H1 (cell line): ENCODE measurements around the gene VWA5A. TPM values are rescaled to one million over a fixed set of nuclear protein-coding genes. Genes with fewer than 3 reads are reported as not detected.
A peak's percentile ranks its signal among the peaks of the same experiment; 100 is the strongest.

ENCODE experiments used
- CTCF ChIA-PET: fragments of 300-600 bp; sonication (Branson Sonifier 250); formaldehyde crosslinking; loops from one replicate; lab custom pipeline; 2021; ENCODE audit not compliant: partially characterized antibody; lab: Charles Lee
- POLR2A ChIA-PET: fragments of 300-600 bp; sonication (Branson Sonifier 250); formaldehyde crosslinking; loops from one replicate; lab custom pipeline; 2021; ENCODE audit warnings: inconsistent platforms; ENCODE audit not compliant: partially characterized antibody; lab: Charles Lee
- DNase-seq, 2 experiments: peaks; one replicate each; pipeline versions ENCODE4 v3.0.0 to v3.0.0-alpha.2; 2010 to 2022; ENCODE audit warnings: low spot score in 2 of 2, low read depth in 1 of 2, mixed read lengths in 1 of 2
- FAIRE-seq: peaks from 2 replicates; lab custom pipeline; 2011; peaks lifted over from hg19 to GRCh38; lab: Jason Lieb, UNC
- H2AFZ ChIP-seq: 2 replicates; pipeline ENCODE4 v1.8.1; 2012; ENCODE audit warnings: low read length, inconsistent platforms
- H2AK5ac ChIP-seq: 2 replicates; pipeline ENCODE4 v1.6.1; 2013; ENCODE audit warnings: low read depth, low read length
- H2BK120ac ChIP-seq: replicated peaks from 2 replicates; pipeline ENCODE3; 2013; ENCODE audit warnings: low read depth, low read length, inconsistent platforms
- H2BK12ac ChIP-seq: 2 replicates; pipeline ENCODE4 v1.6.1; 2013; ENCODE audit warnings: low read depth, low read length
- H2BK15ac ChIP-seq: 2 replicates; pipeline ENCODE4 v1.6.1; 2013; ENCODE audit warnings: low read length
- H2BK20ac ChIP-seq: 2 replicates; pipeline ENCODE4 v1.6.1; 2013; ENCODE audit warnings: low read length
- H2BK5ac ChIP-seq: 2 replicates; pipeline ENCODE4 v1.6.1; 2013; ENCODE audit warnings: low read depth, low read length
- H3K14ac ChIP-seq: 2 replicates; pipeline ENCODE4 v1.6.1; 2013; ENCODE audit warnings: inconsistent platforms; ENCODE audit not compliant: insufficient read length
- H3K18ac ChIP-seq: 2 replicates; pipeline ENCODE4 v1.6.1; 2013; ENCODE audit warnings: low read length; ENCODE audit errors: extremely low read depth
- H3K23ac ChIP-seq: 2 replicates; pipeline ENCODE4 v1.6.1; 2013; ENCODE audit warnings: inconsistent platforms; ENCODE audit not compliant: insufficient read length
- H3K23me2 ChIP-seq: 2 replicates; pipeline ENCODE4 v1.6.1; 2013; ENCODE audit warnings: low read depth, low read length
- H3K27ac ChIP-seq: 2 replicates; pipeline ENCODE4 v1.6.1; 2011; ENCODE audit warnings: low read depth, low read length, inconsistent platforms
- H3K27me3 ChIP-seq, 4 experiments: replicated peaks in 1 of 4; 1 replicate in 1 of 4; 2 replicates in 3 of 4; pipeline versions ENCODE4 v1.6.1 to v1.8.1; 2011 to 2013; ENCODE audit warnings: low read length in 3 of 4, mild to moderate bottlenecking in 3 of 4, inconsistent platforms in 2 of 4, mixed read lengths in 2 of 4, moderate library complexity in 1 of 4; ENCODE audit not compliant: control insufficient read depth in 3 of 4, insufficient read depth in 3 of 4; ENCODE audit errors: extremely low read depth in 1 of 4
- H3K36me3 ChIP-seq, 4 experiments: 2 replicates each; pipeline versions ENCODE4 v1.6.1 to v1.8.1; 2011 to 2013; ENCODE audit warnings: mild to moderate bottlenecking in 4 of 4, low read length in 3 of 4, moderate library complexity in 2 of 4, control low read depth in 1 of 4, inconsistent platforms in 1 of 4; ENCODE audit not compliant: insufficient read depth in 4 of 4, control insufficient read depth in 2 of 4
- H3K4ac ChIP-seq: replicated peaks from 2 replicates; pipeline ENCODE3; 2013; ENCODE audit warnings: low read length, low read depth, mixed read lengths, inconsistent platforms; ENCODE audit not compliant: insufficient read length
- H3K4me1 ChIP-seq, 4 experiments: replicated peaks in 1 of 4; 1 replicate in 1 of 4; 2 replicates in 3 of 4; pipeline versions ENCODE4 v1.6.1 to v1.8.1; 2011 to 2013; ENCODE audit warnings: low read length in 3 of 4, inconsistent platforms in 2 of 4, mixed read lengths in 1 of 4; ENCODE audit not compliant: insufficient read depth in 4 of 4, control insufficient read depth in 3 of 4
- H3K4me2 ChIP-seq, 2 experiments: 2 replicates each; pipeline versions ENCODE4 v1.6.1 to v1.8.1; 2011 to 2013; ENCODE audit warnings: low read depth in 2 of 2, low read length in 2 of 2, control low read depth in 1 of 2, inconsistent platforms in 1 of 2, mild to moderate bottlenecking in 1 of 2; ENCODE audit not compliant: insufficient read depth in 1 of 2
- H3K4me3 ChIP-seq, 4 experiments: fragments of 200-600, 300-600 bp in 1 of 4; sonication (generic), shearing (Covaris generic), sonication (Bioruptor Twin) in 1 of 4; 2 replicates each; pipeline versions ENCODE4 v1.5.1 to v1.8.1; 2011 to 2016; ENCODE audit warnings: low read length in 4 of 4, low read depth in 3 of 4, control low read depth in 2 of 4, inconsistent platforms in 2 of 4, mild to moderate bottlenecking in 2 of 4, mixed read lengths in 1 of 4, moderate library complexity in 1 of 4; ENCODE audit not compliant: insufficient read depth in 2 of 4; ENCODE audit errors: extremely low read depth in 1 of 4
- H3K56ac ChIP-seq: replicated peaks from 2 replicates; pipeline ENCODE3; 2013; ENCODE audit warnings: low read depth, mild to moderate bottlenecking, mixed read lengths, low read length, inconsistent platforms; ENCODE audit not compliant: insufficient read length
- H3K79me1 ChIP-seq: 2 replicates; pipeline ENCODE4 v1.6.1; 2013; ENCODE audit warnings: low read depth, low read length, control low read depth
- H3K79me2 ChIP-seq, 2 experiments: 2 replicates each; pipeline versions ENCODE4 v1.6.1 to v1.8.1; 2012 to 2013; ENCODE audit warnings: low read length in 2 of 2, mild to moderate bottlenecking in 2 of 2, inconsistent platforms in 1 of 2; ENCODE audit not compliant: insufficient read depth in 2 of 2, control insufficient read depth in 1 of 2
- H3K9ac ChIP-seq, 4 experiments: replicated peaks in 1 of 4; 1 replicate in 1 of 4; 2 replicates in 3 of 4; pipeline versions ENCODE4 v1.6.1 to v1.8.1; 2011 to 2013; ENCODE audit warnings: low read depth in 3 of 4, low read length in 3 of 4, control low read depth in 2 of 4, mild to moderate bottlenecking in 2 of 4, moderate library complexity in 2 of 4, inconsistent platforms in 1 of 4; ENCODE audit errors: extremely low read depth in 1 of 4
- H3K9me3 ChIP-seq, 2 experiments: 2 replicates each; pipeline versions ENCODE4 v1.6.1 to v1.8.1; 2012 to 2013; ENCODE audit warnings: mild to moderate bottlenecking in 2 of 2, moderate library complexity in 2 of 2, control low read depth in 1 of 2, inconsistent platforms in 1 of 2, low read depth in 1 of 2, low read length in 1 of 2, mixed read lengths in 1 of 2; ENCODE audit not compliant: insufficient read depth in 2 of 2
- H4K20me1 ChIP-seq, 2 experiments: replicated peaks in 1 of 2; 2 replicates each; pipeline versions ENCODE3 to v1.8.1; 2011 to 2013; ENCODE audit warnings: inconsistent platforms in 2 of 2, low read length in 2 of 2, mild to moderate bottlenecking in 1 of 2; ENCODE audit not compliant: insufficient read depth in 2 of 2, control insufficient read depth in 1 of 2
- H4K5ac ChIP-seq: 2 replicates; pipeline ENCODE4 v1.6.1; 2013; ENCODE audit warnings: low read length, low read depth, mixed read lengths, inconsistent platforms; ENCODE audit not compliant: insufficient read length
- H4K8ac ChIP-seq: 2 replicates; pipeline ENCODE4 v1.8.0; 2013; ENCODE audit warnings: mild to moderate bottlenecking, moderate library complexity, low read length, inconsistent platforms; ENCODE audit not compliant: insufficient read depth; ENCODE audit errors: extremely low read depth
- H4K91ac ChIP-seq: replicated peaks from 2 replicates; pipeline ENCODE3; 2013; ENCODE audit warnings: low read length, mixed read lengths, inconsistent platforms; ENCODE audit not compliant: insufficient read length
- RAD21 ChIP-seq, 2 experiments: IDR thresholded peaks in 1 of 2; conservative IDR thresholded peaks in 1 of 2; 2 replicates each; pipeline ENCODE4 v1.6.1; 2011; ENCODE audit warnings: low read depth in 2 of 2, low read length in 2 of 2, improper control_type of control experiment in 1 of 2, inconsistent platforms in 1 of 2, mild to moderate bottlenecking in 1 of 2, moderate library complexity in 1 of 2
- SIRT6 ChIP-seq: IDR thresholded peaks from one replicate; pipeline ENCODE4 v1.7.1; 2012; ENCODE audit warnings: low read length, inconsistent platforms
- WGBS, 2 experiments: shearing (Covaris generic) in 1 of 2; methylation state at CpG; one replicate each; pipeline versions ENCODE4 v1.1.6 to v1.1.7; 2013 to 2015; ENCODE audit warnings: low lambda C conversion rate in 2 of 2, mixed read lengths in 2 of 2, inconsistent platforms in 1 of 2, low coverage in 1 of 2, missing lambda C conversion rate in 1 of 2; ENCODE audit not compliant: insufficient replicate concordance in 2 of 2, insufficient coverage in 1 of 2, insufficient read length in 1 of 2; ENCODE audit errors: extremely low coverage in 1 of 2, missing lambda C conversion rate in 1 of 2; 5-methylcytosine and 5-hydroxymethylcytosine counted together
- polyA plus RNA-seq, 7 experiments: library from polyadenylated mRNA; depleted of rRNA in 3 of 7; stranded (reverse) in 5 of 7; unstranded in 2 of 7; fragments of >200 nt in 5 of 7; fragments of 200-250 nt in 2 of 7; gene quantifications; 1 replicate in 5 of 7; 2 replicates in 1 of 7; 4 replicates in 1 of 7; pipeline versions ENCODE4 v1.2.1 to v1.2.3, GENCODE V29; 2011 to 2013; ENCODE audit warnings: missing spikeins in 2 of 7, mixed read lengths in 2 of 7
- total RNA-seq: library from RNA; stranded (reverse); fragmentation: NEBNext Ultra II Directional; extraction: Animal tissue kit (Norgen Biotek cat#: 25700); gene quantifications from 2 replicates; pipeline ENCODE4 v1.2.1, GENCODE V29; 2021
- TF ChIP-seq, protein P1 (sequence below), 3 experiments: IDR thresholded peaks; 1 replicate in 2 of 3; 2 replicates in 1 of 3; pipeline versions ENCODE4 v1.5.1 to v1.6.1; 2011; ENCODE audit warnings: low read length in 3 of 3, mild to moderate bottlenecking in 3 of 3, inconsistent platforms in 2 of 3, low read depth in 1 of 3, moderate library complexity in 1 of 3; ENCODE audit not compliant: insufficient read depth in 1 of 3; ENCODE audit errors: control extremely low read depth in 1 of 3

Gene VWA5A
- total and polyA plus RNA-seq, 2 of the 8 experiments (the other 6 are each of a cell fraction or from before 2014, with no cell fraction given): 12.5 to 20.4 TPM

DNA sequence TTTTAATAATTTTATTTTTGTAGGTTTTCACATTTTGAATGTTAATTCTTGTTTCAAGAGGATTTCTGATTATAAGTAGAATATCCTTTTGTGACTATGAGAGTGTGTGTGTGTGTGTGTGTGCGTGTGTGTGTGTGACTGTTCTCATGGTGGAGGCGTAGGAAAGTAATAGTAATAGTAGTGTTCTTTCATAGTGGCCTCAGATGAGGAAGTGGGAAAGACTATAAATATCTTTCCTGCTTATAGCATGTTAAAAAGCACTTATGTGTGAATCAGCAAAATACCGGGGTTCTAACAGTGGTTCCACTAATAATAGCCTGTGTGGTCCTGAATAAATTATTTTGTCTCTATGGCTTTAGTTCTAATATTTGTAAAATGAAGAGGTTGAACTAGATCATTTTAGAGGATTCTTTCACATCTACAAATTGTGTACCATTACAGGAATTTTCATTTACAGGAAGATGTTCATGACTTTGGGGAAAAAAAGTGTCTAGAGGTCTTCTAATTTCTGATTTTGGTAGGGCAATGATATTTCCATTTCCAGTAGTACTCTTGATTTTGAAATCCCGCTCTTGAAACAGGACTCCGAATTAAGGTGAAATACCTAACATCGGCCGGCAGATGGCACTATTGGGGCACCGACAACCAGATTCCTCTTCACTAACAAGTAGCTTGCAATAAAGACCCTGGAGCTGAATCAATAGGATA is 44.2 kb upstream of the VWA5A start:
- whole genome bisulfite sequencing, 2 experiments: 19% methylated on average over 8 of the region's 8 CpGs; no CpG with 5 or more reads in 1 of the 2 experiments
- Histone ChIP-seq H4K91ac (no peak overlapping the region), H3K23me2 (no peaks in the 10 kb centered on the region), H3K56ac (no peak overlapping the region), H2BK12ac (no peak overlapping the region), H3K18ac (no peak overlapping the region), H3K4me3 (no peak overlapping the region), H2AK5ac (no peak overlapping the region), H3K79me2 (no peaks in the 10 kb centered on the region), H2BK20ac (no peak overlapping the region), H2AFZ (peak overlapping the region; percentile 99; the same call in 1 of the 2 replicates), H3K23ac (no peak overlapping the region), H3K4ac (no peak overlapping the region), H4K8ac (no peak overlapping the region), H3K27ac (no peak overlapping the region), H3K14ac (no peak overlapping the region), H3K4me1 (peaks cover 0 to 3% (median 2%) of the 10 kb centered on the region in 4 experiments; a peak in 3 of 7 replicates), H4K20me1 (no peaks in the 10 kb centered on the region), H4K5ac (no peak overlapping the region), H3K4me2 (no peak overlapping the region), H2BK5ac (no peak overlapping the region), H3K9me3 (no peaks in the 10 kb centered on the region), H2BK15ac (no peak overlapping the region), H3K9ac (no peak overlapping the region), H3K27me3 (no peaks in the 10 kb centered on the region), H2BK120ac (no peak overlapping the region), H3K79me1 (no peaks in the 10 kb centered on the region), H3K36me3 (no peaks in the 10 kb centered on the region)
- ChIA-PET CTCF (interaction anchor here (0.5 to 6.7 kb wide), 47 partner anchors 11 to 663 kb away, joined by 3 to 43 read pairs (median 3); partner anchors contain the start of genes OR8B4 and VWA5A), POLR2A (no interaction called here)
- FAIRE-seq: peak; percentile 88
- TF ChIP-seq, protein P1, sequence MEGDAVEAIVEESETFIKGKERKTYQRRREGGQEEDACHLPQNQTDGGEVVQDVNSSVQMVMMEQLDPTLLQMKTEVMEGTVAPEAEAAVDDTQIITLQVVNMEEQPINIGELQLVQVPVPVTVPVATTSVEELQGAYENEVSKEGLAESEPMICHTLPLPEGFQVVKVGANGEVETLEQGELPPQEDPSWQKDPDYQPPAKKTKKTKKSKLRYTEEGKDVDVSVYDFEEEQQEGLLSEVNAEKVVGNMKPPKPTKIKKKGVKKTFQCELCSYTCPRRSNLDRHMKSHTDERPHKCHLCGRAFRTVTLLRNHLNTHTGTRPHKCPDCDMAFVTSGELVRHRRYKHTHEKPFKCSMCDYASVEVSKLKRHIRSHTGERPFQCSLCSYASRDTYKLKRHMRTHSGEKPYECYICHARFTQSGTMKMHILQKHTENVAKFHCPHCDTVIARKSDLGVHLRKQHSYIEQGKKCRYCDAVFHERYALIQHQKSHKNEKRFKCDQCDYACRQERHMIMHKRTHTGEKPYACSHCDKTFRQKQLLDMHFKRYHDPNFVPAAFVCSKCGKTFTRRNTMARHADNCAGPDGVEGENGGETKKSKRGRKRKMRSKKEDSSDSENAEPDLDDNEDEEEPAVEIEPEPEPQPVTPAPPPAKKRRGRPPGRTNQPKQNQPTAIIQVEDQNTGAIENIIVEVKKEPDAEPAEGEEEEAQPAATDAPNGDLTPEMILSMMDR (IDR thresholded peaks at IDR 0.05; ENCODE audit: control extremely low read depth in 1 of 3, insufficient read depth in 1 of 3, low read depth in 1 of 3, low read length in 3 of 3): peak; percentile 35 to 72 (median 65)
- TF ChIP-seq SIRT6 (no peak), RAD21 (IDR thresholded peaks at IDR 0.05 in 1 of 2, conservative IDR thresholded peaks at IDR 0.05 in 1 of 2; ENCODE audit: low read depth in 2 of 2, low read length in 2 of 2) (peak; percentile 80 to 85)
- DNase-seq: peak; percentile 74 to 77
